ENCODE results near the gene ZNF385C. TPM values are rescaled to one million over a fixed set of nuclear protein-coding genes. Genes with fewer than 3 reads are reported as not detected.

Gene ZNF385C
- total and polyA plus RNA-seq, 2 of the 13 experiments (the other 11 are each of a cell fraction or from before 2014, with no cell fraction given), result 2.3 to 6.1 TPM

DNA sequence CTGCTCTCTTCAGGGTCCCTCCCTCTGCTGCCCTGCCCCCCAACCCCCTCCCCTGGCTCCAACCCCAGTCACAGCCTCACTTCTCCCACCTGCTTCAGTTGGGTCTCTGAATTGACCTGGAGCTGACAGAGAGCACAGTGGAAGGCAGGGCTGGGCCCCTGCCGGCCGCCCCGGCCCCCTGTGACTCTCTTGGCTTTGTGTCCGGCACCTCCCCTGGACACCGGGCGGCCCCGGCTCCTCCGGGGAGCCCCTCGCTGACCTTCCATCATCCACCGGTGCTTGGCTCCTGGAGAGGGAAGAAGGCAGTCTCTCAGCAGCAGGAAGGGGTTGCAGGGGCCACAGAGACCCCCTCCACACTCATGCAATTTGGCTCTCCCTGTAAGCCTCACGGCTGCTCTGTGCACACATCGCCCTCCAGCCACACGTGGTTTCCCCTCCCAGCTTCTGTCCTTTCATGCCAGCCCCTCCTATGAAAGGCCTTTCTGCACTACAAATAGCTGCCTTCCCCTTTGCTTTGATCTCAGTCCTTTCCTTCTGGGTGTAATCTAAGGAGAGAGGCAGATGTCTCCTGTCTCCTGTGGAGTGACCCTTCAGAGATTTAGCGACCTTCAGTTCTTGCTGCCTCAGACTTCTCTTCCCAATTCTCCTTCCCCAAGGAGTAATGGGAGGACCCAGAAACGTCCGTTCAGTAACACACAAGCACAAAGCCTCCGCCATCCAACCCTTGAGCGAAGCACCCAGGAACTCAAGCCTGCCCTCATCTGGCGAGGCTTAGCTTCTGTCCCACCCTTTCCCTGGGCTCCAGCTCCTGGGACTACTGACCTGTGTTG, 70.1 kb downstream of the ZNF385C start (continued):
- TF ChIP-seq, protein P1, sequence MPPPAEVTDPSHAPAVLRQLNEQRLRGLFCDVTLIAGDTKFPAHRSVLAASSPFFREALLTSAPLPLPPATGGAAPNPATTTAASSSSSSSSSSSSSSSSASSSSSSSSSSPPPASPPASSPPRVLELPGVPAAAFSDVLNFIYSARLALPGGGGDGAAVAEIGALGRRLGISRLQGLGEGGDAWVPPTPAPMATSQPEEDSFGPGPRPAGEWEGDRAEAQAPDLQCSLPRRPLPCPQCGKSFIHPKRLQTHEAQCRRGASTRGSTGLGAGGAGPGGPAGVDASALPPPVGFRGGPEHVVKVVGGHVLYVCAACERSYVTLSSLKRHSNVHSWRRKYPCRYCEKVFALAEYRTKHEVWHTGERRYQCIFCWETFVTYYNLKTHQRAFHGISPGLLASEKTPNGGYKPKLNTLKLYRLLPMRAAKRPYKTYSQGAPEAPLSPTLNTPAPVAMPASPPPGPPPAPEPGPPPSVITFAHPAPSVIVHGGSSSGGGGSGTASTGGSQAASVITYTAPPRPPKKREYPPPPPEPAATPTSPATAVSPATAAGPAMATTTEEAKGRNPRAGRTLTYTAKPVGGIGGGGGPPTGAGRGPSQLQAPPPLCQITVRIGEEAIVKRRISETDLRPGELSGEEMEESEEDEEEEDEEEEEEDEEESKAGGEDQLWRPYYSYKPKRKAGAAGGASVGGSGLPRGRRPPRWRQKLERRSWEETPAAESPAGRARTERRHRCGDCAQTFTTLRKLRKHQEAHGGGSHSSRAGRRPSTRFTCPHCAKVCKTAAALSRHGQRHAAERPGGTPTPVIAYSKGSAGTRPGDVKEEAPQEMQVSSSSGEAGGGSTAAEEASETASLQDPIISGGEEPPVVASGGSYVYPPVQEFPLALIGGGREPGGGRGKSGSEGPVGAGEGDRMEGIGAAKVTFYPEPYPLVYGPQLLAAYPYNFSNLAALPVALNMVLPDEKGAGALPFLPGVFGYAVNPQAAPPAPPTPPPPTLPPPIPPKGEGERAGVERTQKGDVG (CRISPR knock-in tag; IDR thresholded peaks at IDR 0.05; ENCODE audit: borderline replicate concordance), result 0 out of 2 replicates have a peak, but pooled peaks have one; percentile 27
- TF ChIP-seq, protein P2, sequence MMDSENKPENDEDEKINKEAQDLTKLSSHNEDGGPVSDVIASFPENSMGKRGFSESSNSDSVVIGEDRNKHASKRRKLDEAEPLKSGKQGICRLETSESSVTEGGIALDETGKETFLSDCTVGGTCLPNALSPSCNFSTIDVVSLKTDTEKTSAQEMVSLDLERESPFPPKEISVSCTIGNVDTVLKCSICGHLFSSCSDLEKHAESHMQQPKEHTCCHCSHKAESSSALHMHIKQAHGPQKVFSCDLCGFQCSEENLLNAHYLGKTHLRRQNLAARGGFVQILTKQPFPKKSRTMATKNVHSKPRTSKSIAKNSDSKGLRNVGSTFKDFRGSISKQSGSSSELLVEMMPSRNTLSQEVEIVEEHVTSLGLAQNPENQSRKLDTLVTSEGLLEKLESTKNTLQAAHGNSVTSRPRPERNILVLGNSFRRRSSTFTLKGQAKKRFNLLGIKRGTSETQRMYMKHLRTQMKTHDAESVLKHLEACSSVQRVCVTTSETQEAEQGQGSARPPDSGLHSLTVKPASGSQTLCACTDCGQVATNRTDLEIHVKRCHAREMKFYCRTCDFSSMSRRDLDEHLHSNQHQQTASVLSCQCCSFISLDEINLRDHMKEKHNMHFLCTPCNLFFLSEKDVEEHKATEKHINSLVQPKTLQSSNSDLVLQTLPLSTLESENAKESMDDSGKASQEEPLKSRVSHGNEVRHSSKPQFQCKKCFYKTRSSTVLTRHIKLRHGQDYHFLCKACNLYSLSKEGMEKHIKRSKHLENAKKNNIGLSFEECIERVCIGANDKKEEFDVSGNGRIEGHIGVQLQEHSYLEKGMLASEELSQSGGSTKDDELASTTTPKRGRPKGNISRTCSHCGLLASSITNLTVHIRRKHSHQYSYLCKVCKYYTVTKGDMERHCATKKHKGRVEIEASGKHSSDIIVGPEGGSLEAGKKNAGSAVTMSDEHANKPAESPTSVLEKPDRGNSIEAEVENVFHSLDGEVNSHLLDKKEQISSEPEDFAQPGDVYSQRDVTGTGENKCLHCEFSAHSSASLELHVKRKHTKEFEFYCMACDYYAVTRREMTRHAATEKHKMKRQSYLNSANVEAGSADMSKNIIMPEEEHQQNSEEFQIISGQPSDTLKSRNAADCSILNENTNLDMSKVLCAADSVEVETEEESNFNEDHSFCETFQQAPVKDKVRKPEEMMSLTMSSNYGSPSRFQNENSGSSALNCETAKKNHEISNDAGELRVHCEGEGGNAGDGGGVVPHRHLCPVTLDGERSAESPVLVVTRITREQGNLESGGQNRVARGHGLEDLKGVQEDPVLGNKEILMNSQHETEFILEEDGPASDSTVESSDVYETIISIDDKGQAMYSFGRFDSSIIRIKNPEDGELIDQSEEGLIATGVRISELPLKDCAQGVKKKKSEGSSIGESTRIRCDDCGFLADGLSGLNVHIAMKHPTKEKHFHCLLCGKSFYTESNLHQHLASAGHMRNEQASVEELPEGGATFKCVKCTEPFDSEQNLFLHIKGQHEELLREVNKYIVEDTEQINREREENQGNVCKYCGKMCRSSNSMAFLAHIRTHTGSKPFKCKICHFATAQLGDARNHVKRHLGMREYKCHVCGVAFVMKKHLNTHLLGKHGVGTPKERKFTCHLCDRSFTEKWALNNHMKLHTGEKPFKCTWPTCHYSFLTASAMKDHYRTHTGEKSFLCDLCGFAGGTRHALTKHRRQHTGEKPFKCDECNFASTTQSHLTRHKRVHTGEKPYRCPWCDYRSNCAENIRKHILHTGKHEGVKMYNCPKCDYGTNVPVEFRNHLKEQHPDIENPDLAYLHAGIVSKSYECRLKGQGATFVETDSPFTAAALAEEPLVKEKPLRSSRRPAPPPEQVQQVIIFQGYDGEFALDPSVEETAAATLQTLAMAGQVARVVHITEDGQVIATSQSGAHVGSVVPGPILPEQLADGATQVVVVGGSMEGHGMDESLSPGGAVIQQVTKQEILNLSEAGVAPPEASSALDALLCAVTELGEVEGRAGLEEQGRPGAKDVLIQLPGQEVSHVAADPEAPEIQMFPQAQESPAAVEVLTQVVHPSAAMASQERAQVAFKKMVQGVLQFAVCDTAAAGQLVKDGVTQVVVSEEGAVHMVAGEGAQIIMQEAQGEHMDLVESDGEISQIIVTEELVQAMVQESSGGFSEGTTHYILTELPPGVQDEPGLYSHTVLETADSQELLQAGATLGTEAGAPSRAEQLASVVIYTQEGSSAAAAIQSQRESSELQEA (CRISPR knock-in tag; IDR thresholded peaks at IDR 0.05; ENCODE audit: not compliant biosample characterization), result no peak
- TF ChIP-seq ZNF878 (CRISPR knock-in tag; IDR thresholded peaks at IDR 0.05) (no peak), SMARCE1 (IDR thresholded peaks at IDR 0.05; ENCODE audit: borderline replicate concordance) (no peak), PITX1 (CRISPR knock-in tag; IDR thresholded peaks at IDR 0.05) (peak; percentile 44; the same call in 1 of the 2 replicates), ZNF33B (CRISPR knock-in tag; IDR thresholded peaks at IDR 0.05) (peak; percentile 79; the same call in 1 of the 2 replicates), ZSCAN25 (CRISPR knock-in tag; IDR thresholded peaks at IDR 0.05) (no peak), SP140L (CRISPR knock-in tag; IDR thresholded peaks at IDR 0.05; ENCODE audit: borderline replicate concordance) (no peak)
- TF ChIP-seq, protein P3, sequence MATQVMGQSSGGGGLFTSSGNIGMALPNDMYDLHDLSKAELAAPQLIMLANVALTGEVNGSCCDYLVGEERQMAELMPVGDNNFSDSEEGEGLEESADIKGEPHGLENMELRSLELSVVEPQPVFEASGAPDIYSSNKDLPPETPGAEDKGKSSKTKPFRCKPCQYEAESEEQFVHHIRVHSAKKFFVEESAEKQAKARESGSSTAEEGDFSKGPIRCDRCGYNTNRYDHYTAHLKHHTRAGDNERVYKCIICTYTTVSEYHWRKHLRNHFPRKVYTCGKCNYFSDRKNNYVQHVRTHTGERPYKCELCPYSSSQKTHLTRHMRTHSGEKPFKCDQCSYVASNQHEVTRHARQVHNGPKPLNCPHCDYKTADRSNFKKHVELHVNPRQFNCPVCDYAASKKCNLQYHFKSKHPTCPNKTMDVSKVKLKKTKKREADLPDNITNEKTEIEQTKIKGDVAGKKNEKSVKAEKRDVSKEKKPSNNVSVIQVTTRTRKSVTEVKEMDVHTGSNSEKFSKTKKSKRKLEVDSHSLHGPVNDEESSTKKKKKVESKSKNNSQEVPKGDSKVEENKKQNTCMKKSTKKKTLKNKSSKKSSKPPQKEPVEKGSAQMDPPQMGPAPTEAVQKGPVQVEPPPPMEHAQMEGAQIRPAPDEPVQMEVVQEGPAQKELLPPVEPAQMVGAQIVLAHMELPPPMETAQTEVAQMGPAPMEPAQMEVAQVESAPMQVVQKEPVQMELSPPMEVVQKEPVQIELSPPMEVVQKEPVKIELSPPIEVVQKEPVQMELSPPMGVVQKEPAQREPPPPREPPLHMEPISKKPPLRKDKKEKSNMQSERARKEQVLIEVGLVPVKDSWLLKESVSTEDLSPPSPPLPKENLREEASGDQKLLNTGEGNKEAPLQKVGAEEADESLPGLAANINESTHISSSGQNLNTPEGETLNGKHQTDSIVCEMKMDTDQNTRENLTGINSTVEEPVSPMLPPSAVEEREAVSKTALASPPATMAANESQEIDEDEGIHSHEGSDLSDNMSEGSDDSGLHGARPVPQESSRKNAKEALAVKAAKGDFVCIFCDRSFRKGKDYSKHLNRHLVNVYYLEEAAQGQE (IDR thresholded peaks at IDR 0.05; ENCODE audit: borderline replicate concordance in 1 of 2, low read depth in 1 of 2, low read length in 2 of 2), result no peak
- TF ChIP-seq, protein P4, sequence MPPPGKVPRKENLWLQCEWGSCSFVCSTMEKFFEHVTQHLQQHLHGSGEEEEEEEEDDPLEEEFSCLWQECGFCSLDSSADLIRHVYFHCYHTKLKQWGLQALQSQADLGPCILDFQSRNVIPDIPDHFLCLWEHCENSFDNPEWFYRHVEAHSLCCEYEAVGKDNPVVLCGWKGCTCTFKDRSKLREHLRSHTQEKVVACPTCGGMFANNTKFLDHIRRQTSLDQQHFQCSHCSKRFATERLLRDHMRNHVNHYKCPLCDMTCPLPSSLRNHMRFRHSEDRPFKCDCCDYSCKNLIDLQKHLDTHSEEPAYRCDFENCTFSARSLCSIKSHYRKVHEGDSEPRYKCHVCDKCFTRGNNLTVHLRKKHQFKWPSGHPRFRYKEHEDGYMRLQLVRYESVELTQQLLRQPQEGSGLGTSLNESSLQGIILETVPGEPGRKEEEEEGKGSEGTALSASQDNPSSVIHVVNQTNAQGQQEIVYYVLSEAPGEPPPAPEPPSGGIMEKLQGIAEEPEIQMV (CRISPR knock-in tag; IDR thresholded peaks at IDR 0.05; ENCODE audit: low read depth), result 0 out of 2 replicates have a peak, but pooled peaks have one; percentile 48
